ENCODE measurements around the gene MED27.

Gene MED27

DNA sequence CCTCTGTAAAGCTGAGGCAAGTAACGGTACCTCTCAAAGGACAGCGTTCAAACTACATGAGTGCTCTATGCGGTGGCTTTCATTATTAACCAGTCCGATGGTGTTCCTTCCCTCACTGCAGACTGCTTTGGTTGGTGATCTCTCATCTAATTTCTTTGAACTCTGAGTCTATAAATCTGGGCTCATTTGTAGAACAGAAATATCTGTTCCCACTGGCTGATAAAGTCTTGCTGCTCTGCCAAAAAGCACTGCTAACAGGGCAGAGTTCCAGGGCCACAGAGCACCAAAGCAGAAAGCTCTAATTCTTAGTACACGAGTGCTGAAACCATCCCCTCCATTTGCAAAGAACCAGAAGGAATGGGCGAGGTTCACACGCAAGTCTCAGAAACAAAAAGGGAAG is 81.9 kb downstream of the MED27 start:
- Histone ChIP-seq H3K27me3 (ENCODE audit: insufficient read depth, poor library complexity, severe bottlenecking) (no peaks in the 10 kb centered on the region), H3K27ac (replicated peaks) (no peak overlapping the region), H3K4me3 (replicated peaks; ENCODE audit: insufficient read depth, low read length) (no peak overlapping the region)
- no peak for DNase-seq (ENCODE audit: low read depth in 1 of 2, low spot score in 1 of 2)
- TF ChIP-seq, protein P1, sequence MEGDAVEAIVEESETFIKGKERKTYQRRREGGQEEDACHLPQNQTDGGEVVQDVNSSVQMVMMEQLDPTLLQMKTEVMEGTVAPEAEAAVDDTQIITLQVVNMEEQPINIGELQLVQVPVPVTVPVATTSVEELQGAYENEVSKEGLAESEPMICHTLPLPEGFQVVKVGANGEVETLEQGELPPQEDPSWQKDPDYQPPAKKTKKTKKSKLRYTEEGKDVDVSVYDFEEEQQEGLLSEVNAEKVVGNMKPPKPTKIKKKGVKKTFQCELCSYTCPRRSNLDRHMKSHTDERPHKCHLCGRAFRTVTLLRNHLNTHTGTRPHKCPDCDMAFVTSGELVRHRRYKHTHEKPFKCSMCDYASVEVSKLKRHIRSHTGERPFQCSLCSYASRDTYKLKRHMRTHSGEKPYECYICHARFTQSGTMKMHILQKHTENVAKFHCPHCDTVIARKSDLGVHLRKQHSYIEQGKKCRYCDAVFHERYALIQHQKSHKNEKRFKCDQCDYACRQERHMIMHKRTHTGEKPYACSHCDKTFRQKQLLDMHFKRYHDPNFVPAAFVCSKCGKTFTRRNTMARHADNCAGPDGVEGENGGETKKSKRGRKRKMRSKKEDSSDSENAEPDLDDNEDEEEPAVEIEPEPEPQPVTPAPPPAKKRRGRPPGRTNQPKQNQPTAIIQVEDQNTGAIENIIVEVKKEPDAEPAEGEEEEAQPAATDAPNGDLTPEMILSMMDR (IDR thresholded peaks at IDR 0.05; ENCODE audit: insufficient read depth, low read length) = no peak
- TF ChIP-seq SPI1 (IDR thresholded peaks at IDR 0.05; ENCODE audit: borderline replicate concordance, low read depth) = no peak

DNA sequence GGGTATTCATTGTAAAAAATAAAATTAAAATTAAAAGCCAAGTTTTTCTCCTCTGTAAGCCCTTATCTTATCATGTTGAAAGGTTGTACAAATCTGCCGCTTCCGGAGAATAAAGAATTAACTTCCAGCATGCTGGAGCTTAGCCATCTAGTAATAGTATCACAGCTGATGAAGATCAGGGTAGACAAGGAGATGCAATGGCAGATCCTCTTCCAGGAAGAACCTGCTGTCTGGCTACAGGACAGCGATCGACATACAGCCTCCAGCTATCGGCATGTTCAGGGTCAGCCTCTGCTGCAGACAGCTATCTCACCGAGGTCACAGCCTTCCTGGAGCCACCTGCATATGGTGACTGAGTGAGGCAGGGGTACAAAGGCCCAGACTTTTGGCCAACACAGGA is 82.6 kb downstream of the MED27 start:
- DNase-seq (ENCODE audit: low read depth in 1 of 2, low spot score in 1 of 2) = no peak
- H3K4me3 ChIP-seq (replicated peaks; ENCODE audit: insufficient read depth, low read length) = no peak overlapping the region

DNA sequence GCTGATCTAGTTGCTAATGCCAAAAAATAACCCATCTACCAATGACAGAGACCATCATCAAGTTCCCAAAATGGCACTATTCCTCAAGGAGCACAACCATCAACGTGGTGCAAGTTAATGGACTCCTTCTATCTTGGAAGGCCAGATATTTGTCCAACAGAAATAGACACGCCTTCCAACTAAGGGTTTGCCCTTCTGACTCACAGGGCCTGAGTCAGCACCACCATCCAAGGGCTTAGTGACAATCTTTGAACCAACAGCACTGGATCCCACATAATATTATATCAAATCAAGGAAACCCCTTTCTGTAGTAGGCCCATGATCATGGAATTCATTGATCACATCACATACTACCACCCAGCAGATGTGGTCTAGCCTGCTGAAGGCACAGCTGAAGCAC is 84.3 kb downstream of the MED27 start:
- DNase-seq (ENCODE audit: low read depth in 1 of 2, low spot score in 1 of 2) = no peak
- H3K4me3 ChIP-seq (replicated peaks; ENCODE audit: insufficient read depth, low read length) = no peak overlapping the region
- TF ChIP-seq SPI1 (IDR thresholded peaks at IDR 0.05; ENCODE audit: borderline replicate concordance, low read depth) (no peak), GABPA (IDR thresholded peaks at IDR 0.05; ENCODE audit: low read depth) (no peak), POLR2AphosphoS5 (IDR thresholded peaks at IDR 0.05; ENCODE audit: low read depth) (no peak)
- TF ChIP-seq, protein P1 (IDR thresholded peaks at IDR 0.05; ENCODE audit: insufficient read depth, low read length) = no peak
- TF ChIP-seq, protein P2, sequence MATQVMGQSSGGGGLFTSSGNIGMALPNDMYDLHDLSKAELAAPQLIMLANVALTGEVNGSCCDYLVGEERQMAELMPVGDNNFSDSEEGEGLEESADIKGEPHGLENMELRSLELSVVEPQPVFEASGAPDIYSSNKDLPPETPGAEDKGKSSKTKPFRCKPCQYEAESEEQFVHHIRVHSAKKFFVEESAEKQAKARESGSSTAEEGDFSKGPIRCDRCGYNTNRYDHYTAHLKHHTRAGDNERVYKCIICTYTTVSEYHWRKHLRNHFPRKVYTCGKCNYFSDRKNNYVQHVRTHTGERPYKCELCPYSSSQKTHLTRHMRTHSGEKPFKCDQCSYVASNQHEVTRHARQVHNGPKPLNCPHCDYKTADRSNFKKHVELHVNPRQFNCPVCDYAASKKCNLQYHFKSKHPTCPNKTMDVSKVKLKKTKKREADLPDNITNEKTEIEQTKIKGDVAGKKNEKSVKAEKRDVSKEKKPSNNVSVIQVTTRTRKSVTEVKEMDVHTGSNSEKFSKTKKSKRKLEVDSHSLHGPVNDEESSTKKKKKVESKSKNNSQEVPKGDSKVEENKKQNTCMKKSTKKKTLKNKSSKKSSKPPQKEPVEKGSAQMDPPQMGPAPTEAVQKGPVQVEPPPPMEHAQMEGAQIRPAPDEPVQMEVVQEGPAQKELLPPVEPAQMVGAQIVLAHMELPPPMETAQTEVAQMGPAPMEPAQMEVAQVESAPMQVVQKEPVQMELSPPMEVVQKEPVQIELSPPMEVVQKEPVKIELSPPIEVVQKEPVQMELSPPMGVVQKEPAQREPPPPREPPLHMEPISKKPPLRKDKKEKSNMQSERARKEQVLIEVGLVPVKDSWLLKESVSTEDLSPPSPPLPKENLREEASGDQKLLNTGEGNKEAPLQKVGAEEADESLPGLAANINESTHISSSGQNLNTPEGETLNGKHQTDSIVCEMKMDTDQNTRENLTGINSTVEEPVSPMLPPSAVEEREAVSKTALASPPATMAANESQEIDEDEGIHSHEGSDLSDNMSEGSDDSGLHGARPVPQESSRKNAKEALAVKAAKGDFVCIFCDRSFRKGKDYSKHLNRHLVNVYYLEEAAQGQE (IDR thresholded peaks at IDR 0.05; ENCODE audit: insufficient replicate concordance, low read depth) = no peak

More for the DNA sequence above, 82.6 kb downstream of the MED27 start:
- Histone ChIP-seq H3K27ac (replicated peaks) (no peak overlapping the region), H3K27me3 (ENCODE audit: insufficient read depth, poor library complexity, severe bottlenecking) (no peaks in the 10 kb centered on the region)
- TF ChIP-seq GABPA (IDR thresholded peaks at IDR 0.05; ENCODE audit: low read depth) (no peak), SPI1 (IDR thresholded peaks at IDR 0.05; ENCODE audit: borderline replicate concordance, low read depth) (no peak)

DNA sequence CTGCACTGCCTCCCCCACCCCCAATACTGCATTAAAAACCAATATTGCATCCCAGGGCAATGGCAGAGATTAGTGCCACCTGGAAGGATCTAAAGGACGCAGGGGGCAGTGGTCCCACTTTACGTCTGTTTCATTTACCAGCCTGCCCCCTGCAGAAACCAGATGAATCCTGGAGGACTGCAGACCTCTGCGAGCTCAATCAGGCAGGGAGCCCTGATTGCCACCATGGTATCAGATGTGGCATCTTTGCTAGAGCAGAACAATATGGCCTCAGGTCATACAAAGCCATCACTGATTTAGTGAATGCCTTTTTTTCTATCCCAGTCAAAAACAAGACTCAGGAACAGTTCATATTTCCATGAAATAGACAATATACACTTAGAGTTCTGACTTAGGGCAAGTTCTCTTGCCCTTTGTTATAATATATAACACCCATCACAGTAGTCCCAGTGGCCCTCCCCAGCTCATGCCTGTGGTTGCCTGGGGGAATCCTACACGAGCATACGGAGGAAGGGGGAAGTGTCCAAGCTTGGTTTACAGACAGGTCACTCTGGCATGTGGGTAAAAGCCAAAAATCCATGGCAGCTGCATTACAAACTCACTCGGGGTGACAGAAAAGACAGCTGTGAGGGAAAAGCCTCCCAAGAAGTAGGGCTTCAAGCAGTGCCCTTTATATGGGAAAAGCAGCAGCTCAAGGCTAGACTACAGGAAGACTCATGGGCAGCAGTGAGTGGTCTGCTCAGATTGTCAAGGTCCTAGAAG is 85.1 kb downstream of the MED27 start:
- Histone ChIP-seq H3K27ac (replicated peaks) (no peak overlapping the region), H3K4me3 (replicated peaks; ENCODE audit: insufficient read depth, low read length) (no peak overlapping the region), H3K27me3 (ENCODE audit: insufficient read depth, poor library complexity, severe bottlenecking) (no peaks in the 10 kb centered on the region)
- TF ChIP-seq, protein P2 (IDR thresholded peaks at IDR 0.05; ENCODE audit: insufficient replicate concordance, low read depth) = no peak
- TF ChIP-seq POLR2AphosphoS5 (IDR thresholded peaks at IDR 0.05; ENCODE audit: low read depth) (no peak), GABPA (IDR thresholded peaks at IDR 0.05; ENCODE audit: low read depth) (no peak)
- DNase-seq (ENCODE audit: low read depth in 1 of 2, low spot score in 1 of 2) = no peak

More for the DNA sequence above, 84.3 kb downstream of the MED27 start:
- Histone ChIP-seq H3K27me3 (ENCODE audit: insufficient read depth, poor library complexity, severe bottlenecking) (no peaks in the 10 kb centered on the region), H3K27ac (replicated peaks) (no peak overlapping the region)

Measured in HL-60 (cell line).